Adrenal gland (tissue), 5 donors: ENCODE measurements around the gene DACT2.

Experiments
- CTCF ChIP-seq, 6 experiments: fragments of 450-650 bp in 4 of 6; fragments of 200-600 bp in 2 of 6; sonication (generic) in 1 of 6; IDR thresholded peaks; 1 replicate in 5 of 6; 2 replicates in 1 of 6; pipeline versions ENCODE4 v1.5.1 to v1.8.0; 2016 to 2021; ENCODE audit warnings: antibody characterized with exemption in 6 of 6, mild to moderate bottlenecking in 2 of 6, moderate library complexity in 1 of 6
- POLR2A ChIP-seq, 2 donors: fragments of 450-650 bp; IDR thresholded peaks; one replicate each; pipeline ENCODE4 v1.6.1; 2017; ENCODE audit warnings: antibody characterized with exemption in 2 of 2, mild to moderate bottlenecking in 2 of 2, moderate library complexity in 1 of 2
- donor health status: DM: no; HTN: no; CAD: no.

GRCh38 chr6:168358842-168359420, 39.4 kb upstream of the DACT2 start:
- no peak for TF ChIP-seq CTCF (IDR thresholded peaks at IDR 0.05)
- no peak for TF ChIP-seq POLR2A (IDR thresholded peaks at IDR 0.05)
